SK-N-SH treated with all-trans-retinoic acid at 6 μM for 48 hours (cell line): ENCODE results near the gene SBF2.

Experiments
- ATAC-seq: fragments of 200-7000 bp; cut with Tn5 transposase; 3 replicates; pipeline ENCODE4 v1.9.1; 2020; ENCODE audit warnings: mild to moderate bottlenecking, moderate library complexity
- BACH2 ChIP-seq: fragments of 250-450 bp; sonication (Bioruptor Pico); IDR thresholded peaks from 2 replicates; pipeline ENCODE4 v1.9.0; 2021; ENCODE audit warnings: mild to moderate bottlenecking, borderline replicate concordance
- CSDC2 ChIP-seq: fragments of 250-450 bp; sonication (Bioruptor Pico); IDR thresholded peaks from 2 replicates; pipeline ENCODE4 v1.5.0; 2020; ENCODE audit warnings: mild to moderate bottlenecking, moderate library complexity
- CSRNP3 ChIP-seq: fragments of 250-450 bp; sonication (Bioruptor Pico); IDR thresholded peaks from 2 replicates; pipeline ENCODE4 v1.5.1; 2021; ENCODE audit warnings: mild to moderate bottlenecking, moderate library complexity
- ESRRG ChIP-seq: fragments of 250-450 bp; sonication (Bioruptor Pico); IDR thresholded peaks from 2 replicates; pipeline ENCODE4 v1.6.1; 2021; ENCODE audit warnings: mild to moderate bottlenecking
- GLIS3 ChIP-seq: fragments of 250-450 bp; sonication (Bioruptor Pico); IDR thresholded peaks from 2 replicates; pipeline ENCODE4 v1.5.0; 2020; ENCODE audit warnings: mild to moderate bottlenecking, moderate library complexity
- ISL1 ChIP-seq: fragments of 250-450 bp; sonication (Bioruptor Pico); IDR thresholded peaks from 2 replicates; pipeline ENCODE4 v2.1.2; 2022; ENCODE audit warnings: mild to moderate bottlenecking, moderate library complexity
- OSR1 ChIP-seq: fragments of 250-450 bp; sonication (Bioruptor Pico); IDR thresholded peaks from 2 replicates; pipeline ENCODE4 v1.8.0; 2022; ENCODE audit warnings: moderate library complexity, mild to moderate bottlenecking, inconsistent platforms
- RARB ChIP-seq: fragments of 250-450 bp; sonication (Bioruptor Pico); IDR thresholded peaks from 2 replicates; pipeline ENCODE4 v1.8.0; 2021; ENCODE audit warnings: mild to moderate bottlenecking, moderate library complexity
- SNAI2 ChIP-seq: fragments of 250-450 bp; sonication (Bioruptor Pico); IDR thresholded peaks from 2 replicates; pipeline ENCODE4 v1.5.0; 2020; ENCODE audit warnings: mild to moderate bottlenecking, moderate library complexity
- TCF4 ChIP-seq: fragments of 250-450 bp; sonication (Bioruptor Pico); IDR thresholded peaks from 2 replicates; pipeline ENCODE4 v1.8.0; 2021; ENCODE audit warnings: mild to moderate bottlenecking, moderate library complexity, borderline replicate concordance
- TOX ChIP-seq: fragments of 250-450 bp; sonication (Bioruptor Pico); IDR thresholded peaks from 2 replicates; pipeline ENCODE4 v1.8.0; 2021; ENCODE audit warnings: mild to moderate bottlenecking, moderate library complexity, borderline replicate concordance
- ZC3H10 ChIP-seq: fragments of 250-450 bp; sonication (Bioruptor Pico); IDR thresholded peaks from 2 replicates; pipeline ENCODE4 v1.5.1; 2021; ENCODE audit warnings: mild to moderate bottlenecking, moderate library complexity
- ZFP3 ChIP-seq: fragments of 250-450 bp; sonication (Bioruptor Pico); IDR thresholded peaks from 2 replicates; pipeline ENCODE4 v1.5.0; 2020; ENCODE audit warnings: mild to moderate bottlenecking, moderate library complexity
- ZFP30 ChIP-seq: fragments of 450-650 bp; formaldehyde crosslinking; IDR thresholded peaks from 2 replicates; pipeline ENCODE4 v1.5.0; 2022; ENCODE audit warnings: mild to moderate bottlenecking, moderate library complexity
- ZNF565 ChIP-seq: fragments of 450-650 bp; formaldehyde crosslinking; conservative IDR thresholded peaks from 2 replicates; pipeline ENCODE4 v1.5.0; 2020; ENCODE audit warnings: low read depth, mild to moderate bottlenecking, moderate library complexity
- ZNF8 ChIP-seq: fragments of 450-650 bp; formaldehyde crosslinking; IDR thresholded peaks from 2 replicates; pipeline ENCODE4 v1.5.0; 2020; ENCODE audit warnings: mild to moderate bottlenecking, moderate library complexity
- TF ChIP-seq, protein P1 (sequence below): fragments of 250-450 bp; sonication (Bioruptor Pico); IDR thresholded peaks from 2 replicates; pipeline ENCODE4 v1.8.0; 2020; ENCODE audit warnings: mild to moderate bottlenecking, moderate library complexity, borderline replicate concordance
- TF ChIP-seq, protein P2 (sequence below): fragments of 250-450 bp; sonication (Bioruptor Pico); IDR thresholded peaks from 2 replicates; pipeline ENCODE4 v1.5.0; 2020; ENCODE audit warnings: mild to moderate bottlenecking, moderate library complexity
- TF ChIP-seq, protein P3 (sequence below): fragments of 250-450 bp; sonication (Bioruptor Pico); IDR thresholded peaks from 2 replicates; pipeline ENCODE4 v1.5.1; 2020; ENCODE audit warnings: low read depth, mild to moderate bottlenecking, moderate library complexity
- TF ChIP-seq, protein P4 (sequence below): fragments of 250-450 bp; sonication (Bioruptor Pico); IDR thresholded peaks from 2 replicates; pipeline ENCODE4 v1.8.0; 2021; ENCODE audit warnings: low read depth, mild to moderate bottlenecking, moderate library complexity, borderline replicate concordance

Gene SBF2

DNA sequence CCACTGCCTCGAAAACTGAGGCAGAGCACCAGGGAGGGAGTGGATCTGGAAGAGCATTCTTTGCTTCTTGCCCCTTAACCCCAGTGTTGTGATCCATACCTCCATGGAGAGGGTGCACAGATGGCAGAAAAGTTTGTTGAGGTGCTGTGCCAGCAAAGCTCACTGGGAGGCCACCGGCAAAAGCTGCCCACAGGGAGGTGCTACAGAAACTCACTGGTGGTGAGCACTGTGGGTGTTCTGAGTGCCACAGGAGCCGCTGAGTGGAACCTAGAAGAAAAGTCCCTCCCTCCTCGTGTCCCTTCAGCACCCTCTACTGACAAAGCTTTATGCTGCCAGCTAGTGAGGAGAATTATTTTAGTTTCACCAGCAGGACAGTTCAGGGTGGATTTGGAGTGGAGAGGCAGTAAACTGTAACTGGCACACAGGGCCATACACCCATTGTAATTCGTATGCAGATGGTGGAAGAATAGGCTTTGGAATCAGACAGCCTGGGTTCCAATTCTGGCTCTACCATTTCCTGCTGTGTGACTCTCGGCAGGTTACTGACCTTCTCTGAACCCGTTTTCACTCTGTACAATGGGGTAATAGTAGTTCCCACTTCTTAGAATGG is 545.6 kb downstream of the SBF2 start (continued):
- no peak for TF ChIP-seq CSRNP3 (CRISPR knock-in tag)
- no peak for TF ChIP-seq ESRRG

GRCh38 chr11:9747828-9748227 is 546.2 kb downstream of the SBF2 start:
- TF ChIP-seq SNAI2 (no peak), ZFP3 (no peak), TOX (CRISPR knock-in tag) (no peak), RARB (no peak), CSRNP3 (CRISPR knock-in tag) (no peak), ZFP30 (CRISPR knock-in tag) (no peak), ISL1 (CRISPR knock-in tag) (no peak), CSDC2 (CRISPR knock-in tag) (no peak), GLIS3 (CRISPR knock-in tag) (no peak)
- TF ChIP-seq, protein P1, sequence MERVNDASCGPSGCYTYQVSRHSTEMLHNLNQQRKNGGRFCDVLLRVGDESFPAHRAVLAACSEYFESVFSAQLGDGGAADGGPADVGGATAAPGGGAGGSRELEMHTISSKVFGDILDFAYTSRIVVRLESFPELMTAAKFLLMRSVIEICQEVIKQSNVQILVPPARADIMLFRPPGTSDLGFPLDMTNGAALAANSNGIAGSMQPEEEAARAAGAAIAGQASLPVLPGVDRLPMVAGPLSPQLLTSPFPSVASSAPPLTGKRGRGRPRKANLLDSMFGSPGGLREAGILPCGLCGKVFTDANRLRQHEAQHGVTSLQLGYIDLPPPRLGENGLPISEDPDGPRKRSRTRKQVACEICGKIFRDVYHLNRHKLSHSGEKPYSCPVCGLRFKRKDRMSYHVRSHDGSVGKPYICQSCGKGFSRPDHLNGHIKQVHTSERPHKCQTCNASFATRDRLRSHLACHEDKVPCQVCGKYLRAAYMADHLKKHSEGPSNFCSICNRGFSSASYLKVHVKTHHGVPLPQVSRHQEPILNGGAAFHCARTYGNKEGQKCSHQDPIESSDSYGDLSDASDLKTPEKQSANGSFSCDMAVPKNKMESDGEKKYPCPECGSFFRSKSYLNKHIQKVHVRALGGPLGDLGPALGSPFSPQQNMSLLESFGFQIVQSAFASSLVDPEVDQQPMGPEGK (CRISPR knock-in tag): no peak
- TF ChIP-seq, protein P2, sequence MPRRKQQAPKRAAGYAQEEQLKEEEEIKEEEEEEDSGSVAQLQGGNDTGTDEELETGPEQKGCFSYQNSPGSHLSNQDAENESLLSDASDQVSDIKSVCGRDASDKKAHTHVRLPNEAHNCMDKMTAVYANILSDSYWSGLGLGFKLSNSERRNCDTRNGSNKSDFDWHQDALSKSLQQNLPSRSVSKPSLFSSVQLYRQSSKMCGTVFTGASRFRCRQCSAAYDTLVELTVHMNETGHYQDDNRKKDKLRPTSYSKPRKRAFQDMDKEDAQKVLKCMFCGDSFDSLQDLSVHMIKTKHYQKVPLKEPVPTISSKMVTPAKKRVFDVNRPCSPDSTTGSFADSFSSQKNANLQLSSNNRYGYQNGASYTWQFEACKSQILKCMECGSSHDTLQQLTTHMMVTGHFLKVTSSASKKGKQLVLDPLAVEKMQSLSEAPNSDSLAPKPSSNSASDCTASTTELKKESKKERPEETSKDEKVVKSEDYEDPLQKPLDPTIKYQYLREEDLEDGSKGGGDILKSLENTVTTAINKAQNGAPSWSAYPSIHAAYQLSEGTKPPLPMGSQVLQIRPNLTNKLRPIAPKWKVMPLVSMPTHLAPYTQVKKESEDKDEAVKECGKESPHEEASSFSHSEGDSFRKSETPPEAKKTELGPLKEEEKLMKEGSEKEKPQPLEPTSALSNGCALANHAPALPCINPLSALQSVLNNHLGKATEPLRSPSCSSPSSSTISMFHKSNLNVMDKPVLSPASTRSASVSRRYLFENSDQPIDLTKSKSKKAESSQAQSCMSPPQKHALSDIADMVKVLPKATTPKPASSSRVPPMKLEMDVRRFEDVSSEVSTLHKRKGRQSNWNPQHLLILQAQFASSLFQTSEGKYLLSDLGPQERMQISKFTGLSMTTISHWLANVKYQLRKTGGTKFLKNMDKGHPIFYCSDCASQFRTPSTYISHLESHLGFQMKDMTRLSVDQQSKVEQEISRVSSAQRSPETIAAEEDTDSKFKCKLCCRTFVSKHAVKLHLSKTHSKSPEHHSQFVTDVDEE (CRISPR knock-in tag): no peak
- ATAC-seq: no peak

DNA sequence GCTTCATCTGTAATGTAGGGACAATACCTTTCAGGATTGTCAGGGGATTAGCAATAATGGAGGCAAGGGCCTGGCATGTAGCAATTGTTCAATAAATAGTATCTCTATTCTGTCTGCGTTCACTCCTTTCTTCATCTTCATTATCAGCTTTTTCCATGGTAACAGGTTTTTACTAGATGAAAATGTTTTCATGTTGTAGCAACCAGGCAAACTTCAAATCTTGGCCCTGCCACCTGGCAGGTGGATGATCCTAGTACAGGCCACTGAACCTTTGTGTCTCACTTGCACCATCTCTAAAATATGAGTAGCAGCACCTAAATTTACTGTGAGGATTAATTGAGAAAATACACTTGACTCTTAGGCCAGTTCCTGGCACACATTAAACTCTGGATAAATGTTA is 546.8 kb downstream of the SBF2 start:
- TF ChIP-seq, protein P3, sequence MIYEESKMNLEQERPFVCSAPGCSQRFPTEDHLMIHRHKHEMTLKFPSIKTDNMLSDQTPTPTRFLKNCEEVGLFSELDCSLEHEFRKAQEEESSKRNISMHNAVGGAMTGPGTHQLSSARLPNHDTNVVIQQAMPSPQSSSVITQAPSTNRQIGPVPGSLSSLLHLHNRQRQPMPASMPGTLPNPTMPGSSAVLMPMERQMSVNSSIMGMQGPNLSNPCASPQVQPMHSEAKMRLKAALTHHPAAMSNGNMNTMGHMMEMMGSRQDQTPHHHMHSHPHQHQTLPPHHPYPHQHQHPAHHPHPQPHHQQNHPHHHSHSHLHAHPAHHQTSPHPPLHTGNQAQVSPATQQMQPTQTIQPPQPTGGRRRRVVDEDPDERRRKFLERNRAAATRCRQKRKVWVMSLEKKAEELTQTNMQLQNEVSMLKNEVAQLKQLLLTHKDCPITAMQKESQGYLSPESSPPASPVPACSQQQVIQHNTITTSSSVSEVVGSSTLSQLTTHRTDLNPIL (CRISPR knock-in tag): no peak
- TF ChIP-seq ZFP3 (no peak), OSR1 (CRISPR knock-in tag) (no peak), CSDC2 (CRISPR knock-in tag) (no peak), TCF4 (CRISPR knock-in tag) (no peak), BACH2 (no peak), ZNF565 (CRISPR knock-in tag) (no peak), RARB (no peak), ZC3H10 (no peak), ZNF8 (CRISPR knock-in tag) (no peak), ZFP30 (CRISPR knock-in tag) (no peak), CSRNP3 (CRISPR knock-in tag) (no peak), ISL1 (CRISPR knock-in tag) (no peak), GLIS3 (CRISPR knock-in tag) (no peak), ESRRG (no peak)
- TF ChIP-seq, protein P4, sequence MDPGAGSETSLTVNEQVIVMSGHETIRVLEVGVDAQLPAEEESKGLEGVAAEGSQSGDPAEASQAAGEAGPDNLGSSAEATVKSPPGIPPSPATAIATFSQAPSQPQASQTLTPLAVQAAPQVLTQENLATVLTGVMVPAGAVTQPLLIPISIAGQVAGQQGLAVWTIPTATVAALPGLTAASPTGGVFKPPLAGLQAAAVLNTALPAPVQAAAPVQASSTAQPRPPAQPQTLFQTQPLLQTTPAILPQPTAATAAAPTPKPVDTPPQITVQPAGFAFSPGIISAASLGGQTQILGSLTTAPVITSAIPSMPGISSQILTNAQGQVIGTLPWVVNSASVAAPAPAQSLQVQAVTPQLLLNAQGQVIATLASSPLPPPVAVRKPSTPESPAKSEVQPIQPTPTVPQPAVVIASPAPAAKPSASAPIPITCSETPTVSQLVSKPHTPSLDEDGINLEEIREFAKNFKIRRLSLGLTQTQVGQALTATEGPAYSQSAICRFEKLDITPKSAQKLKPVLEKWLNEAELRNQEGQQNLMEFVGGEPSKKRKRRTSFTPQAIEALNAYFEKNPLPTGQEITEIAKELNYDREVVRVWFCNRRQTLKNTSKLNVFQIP: no peak
- TF ChIP-seq, protein P1 (CRISPR knock-in tag): no peak
- ATAC-seq: no peak
